HG02870 (cell line): Measurements from ENCODE around the gene NMNAT2.
"Not testable (repeated sequence)": the region's sequence is repeated elsewhere in the genome, so short reads cannot be mapped to it uniquely, and the experiment has no call there.

Experiments
- ATAC-seq: cut with Tn5 transposase; IDR thresholded peaks from one replicate; pipeline ENCODE4 v1.9.1; 2021; ENCODE audit warnings: mild to moderate bottlenecking, moderate library complexity; ENCODE audit not compliant: unreplicated experiment

Gene NMNAT2

GRCh38 chr1:183417772-183418491, at the start of gene NMNAT2:
Gene NMNAT2 (minus strand): TSS chr1:183418380. CDS start chr1:183418267, 113 bp downstream.
- no peak for ATAC-seq

GRCh38 chr1:183467687-183468086, 49.5 kb upstream of the NMNAT2 start:
- no peak for ATAC-seq

- no peak for ATAC-seq
Observed at GRCh38 chr1:183466781-183467180, 48.6 kb upstream of the NMNAT2 start.

GRCh38 chr1:183463566-183463965, 45.4 kb upstream of the NMNAT2 start:
- no peak for ATAC-seq

- ATAC-seq = no peak
Observed at GRCh38 chr1:183461350-183461749, 43.2 kb upstream of the NMNAT2 start.

- ATAC-seq = no peak
Observed at GRCh38 chr1:183460596-183460995, 42.4 kb upstream of the NMNAT2 start.

- ATAC-seq = no peak
Observed at GRCh38 chr1:183457449-183457848, 39.3 kb upstream of the NMNAT2 start.

- no peak for ATAC-seq
Observed at GRCh38 chr1:183456826-183457225, 38.6 kb upstream of the NMNAT2 start.

- no peak for ATAC-seq
Observed at GRCh38 chr1:183454377-183454776, 36.2 kb upstream of the NMNAT2 start.

GRCh38 chr1:183450093-183450492, 31.9 kb upstream of the NMNAT2 start:
- no peak for ATAC-seq

GRCh38 chr1:183449223-183449770, 31.1 kb upstream of the NMNAT2 start:
- no peak for ATAC-seq

- no peak for ATAC-seq
Observed at GRCh38 chr1:183444243-183444642, 26.1 kb upstream of the NMNAT2 start.

- no peak for ATAC-seq
Observed at GRCh38 chr1:183443466-183443865, 25.3 kb upstream of the NMNAT2 start.

GRCh38 chr1:183443011-183443410, 24.8 kb upstream of the NMNAT2 start:
- ATAC-seq = no peak

GRCh38 chr1:183438060-183438459, 19.9 kb upstream of the NMNAT2 start:
- ATAC-seq = no peak

- no peak for ATAC-seq
Observed at GRCh38 chr1:183435497-183435896, 17.3 kb upstream of the NMNAT2 start.

- ATAC-seq = no peak
Observed at GRCh38 chr1:183433703-183434102, 15.5 kb upstream of the NMNAT2 start.

- no peak for ATAC-seq
Observed at GRCh38 chr1:183432548-183432875, 14.3 kb upstream of the NMNAT2 start.

GRCh38 chr1:183431840-183432547, 13.8 kb upstream of the NMNAT2 start:
- no peak for ATAC-seq

- not testable (repeated sequence) for ATAC-seq
Observed at GRCh38 chr1:183427591-183427990, 9.4 kb upstream of the NMNAT2 start.

- ATAC-seq = no peak
Observed at GRCh38 chr1:183424691-183425090, 6.5 kb upstream of the NMNAT2 start.

GRCh38 chr1:183423541-183423940, 5.4 kb upstream of the NMNAT2 start:
- ATAC-seq = no peak
